Stimulated activated CD8-positive, alpha-beta memory T cell treated with anti-CD3 and anti-CD28 coated beads, Interleukin-2, amount 100 ng/mL, for 1 hour (primary cell): ENCODE measurements around the gene CAMK2N1.

ENCODE experiments used
- DNase-seq, 2 donors: peaks; one replicate each; pipeline ENCODE4 v3.0.0-alpha.2; 2020; ENCODE audit warnings: low read depth in 2 of 2

Gene CAMK2N1

GRCh38 chr1:20478057-20478635, 7.9 kb downstream of the CAMK2N1 start:
- no peak for DNase-seq

- DNase-seq, result no peak
Observed at GRCh38 chr1:20477348-20478056, 8.5 kb downstream of the CAMK2N1 start.

- no peak for DNase-seq
Observed at GRCh38 chr1:20476265-20477038, 9.6 kb downstream of the CAMK2N1 start.

GRCh38 chr1:20474996-20475395, 11.0 kb downstream of the CAMK2N1 start:
- no peak for DNase-seq

GRCh38 chr1:20474333-20474975, 11.6 kb downstream of the CAMK2N1 start:
- no peak for DNase-seq

- no peak for DNase-seq
Observed at GRCh38 chr1:20473894-20474293, 12.1 kb downstream of the CAMK2N1 start.

GRCh38 chr1:20472860-20473711, 12.9 kb downstream of the CAMK2N1 start:
- no peak for DNase-seq

GRCh38 chr1:20472121-20472520, 13.9 kb downstream of the CAMK2N1 start:
- no peak for DNase-seq

GRCh38 chr1:20470194-20470593, 15.8 kb downstream of the CAMK2N1 start:
- DNase-seq, result no peak

GRCh38 chr1:20469406-20470076, 16.5 kb downstream of the CAMK2N1 start:
- no peak for DNase-seq

- DNase-seq, result no peak
Observed at GRCh38 chr1:20466273-20466672, 19.7 kb downstream of the CAMK2N1 start.

- DNase-seq, result no peak
Observed at GRCh38 chr1:20465187-20465586, 20.8 kb downstream of the CAMK2N1 start.

- DNase-seq, result no peak
Observed at GRCh38 chr1:20463502-20463901, 22.5 kb downstream of the CAMK2N1 start.

- no peak for DNase-seq
Observed at GRCh38 chr1:20462397-20462796, 23.6 kb downstream of the CAMK2N1 start.

- DNase-seq, result no peak
Observed at GRCh38 chr1:20458717-20459116, 27.3 kb downstream of the CAMK2N1 start.

- no peak for DNase-seq
Observed at GRCh38 chr1:20454004-20454403, 32.0 kb downstream of the CAMK2N1 start.

GRCh38 chr1:20449735-20450311, 36.2 kb downstream of the CAMK2N1 start:
- no peak for DNase-seq

GRCh38 chr1:20448671-20449071, 37.3 kb downstream of the CAMK2N1 start:
- DNase-seq, result no peak

GRCh38 chr1:20447794-20448193, 38.2 kb downstream of the CAMK2N1 start:
- DNase-seq, result no peak

- DNase-seq, result no peak
Observed at GRCh38 chr1:20446796-20447195, 39.2 kb downstream of the CAMK2N1 start.

GRCh38 chr1:20445956-20446355, 40.1 kb downstream of the CAMK2N1 start:
- DNase-seq, result no peak
